ENCODE data around the gene SETD4.

- no peak for TF ChIP-seq CTCF (IDR thresholded peaks at IDR 0.05; ENCODE audit: extremely low read depth in 1 of 2, insufficient read depth in 1 of 2, low read depth in 1 of 2, low read length in 2 of 2)
- TF ChIP-seq POLR2A (IDR thresholded peaks at IDR 0.05; ENCODE audit: low read depth, low read length) = no peak
- TF ChIP-seq POLR2AphosphoS5 (IDR thresholded peaks at IDR 0.05; ENCODE audit: insufficient read depth, low read depth, low read length) = no peak
- TF ChIP-seq GATA2 (IDR thresholded peaks at IDR 0.05; ENCODE audit: insufficient read depth, insufficient read length, low read depth, low read length) = no peak
- TF ChIP-seq EZH2 (IDR thresholded peaks at IDR 0.05; ENCODE audit: borderline replicate concordance, low read depth, low read length, severe bottlenecking) = no peak
- no peak for TF ChIP-seq MAX (IDR thresholded peaks at IDR 0.05; ENCODE audit: insufficient read depth, insufficient read length)
Measured at GRCh38 chr21:36093512-36093911, 33.2 kb upstream of the SETD4 start.

Measured in endothelial cell of umbilical vein (primary cell).